Parathyroid adenoma (tissue), 2 donors: ENCODE data around the gene PLCH1.

Experiments used
- H2AFZ ChIP-seq: fragments of 300-600 bp; sonication (generic); one replicate; pipeline ENCODE4 v1.7.0; 2017; ENCODE audit warnings: antibody characterized with exemption, mild to moderate bottlenecking
- H3K27ac ChIP-seq: fragments of 300-600 bp; sonication (generic); one replicate; pipeline ENCODE4 v1.7.0; 2017
- H3K27me3 ChIP-seq: fragments of 300-600 bp; sonication (generic); one replicate; pipeline ENCODE4 v1.7.0; 2017; ENCODE audit warnings: low read length; ENCODE audit not compliant: control insufficient read depth, insufficient read depth
- H3K36me3 ChIP-seq: fragments of 300-600 bp; sonication (generic); one replicate; pipeline ENCODE4 v1.7.0; 2017; ENCODE audit warnings: low read length; ENCODE audit not compliant: control insufficient read depth, insufficient read depth
- H3K4me1 ChIP-seq: fragments of 300-600 bp; sonication (generic); one replicate; pipeline ENCODE4 v1.7.0; 2017; ENCODE audit warnings: control low read depth
- H3K4me2 ChIP-seq: fragments of 300-600 bp; sonication (generic); one replicate; pipeline ENCODE4 v1.7.0; 2017; ENCODE audit warnings: low read length
- H3K4me3 ChIP-seq: fragments of 300-600 bp; sonication (generic); one replicate; pipeline ENCODE4 v1.7.0; 2017; ENCODE audit warnings: low read depth, low read length
- H3K79me2 ChIP-seq: fragments of 300-600 bp; sonication (generic); one replicate; pipeline ENCODE4 v1.7.0; 2017; ENCODE audit warnings: control low read depth
- H3K9ac ChIP-seq: fragments of 300-600 bp; sonication (generic); one replicate; pipeline ENCODE4 v1.7.0; 2017; ENCODE audit warnings: mild to moderate bottlenecking
- H3K9me3 ChIP-seq: fragments of 300-600 bp; sonication (generic); one replicate; pipeline ENCODE4 v1.7.0; 2017; ENCODE audit warnings: low read length; ENCODE audit not compliant: control insufficient read depth
- CTCF ChIP-seq: fragments of 300-600 bp; sonication (generic); IDR thresholded peaks from one replicate; pipeline ENCODE4 v1.7.0; 2017; ENCODE audit warnings: antibody characterized with exemption, mild to moderate bottlenecking
- donor health status: primary hyperparathyroidism.

Gene PLCH1

GRCh38 chr3:155392138-155392537, 352.7 kb downstream of the PLCH1 start:
- H3K4me2 ChIP-seq: no peak overlapping the region
- no peak overlapping the region for H3K4me3 ChIP-seq
- H3K27me3 ChIP-seq: no peaks in the 10 kb centered on the region
- H2AFZ ChIP-seq: peak overlapping the region; percentile 28
- H3K4me1 ChIP-seq: peaks cover 2% of the 10 kb centered on the region
- no peaks in the 10 kb centered on the region for H3K79me2 ChIP-seq
- H3K9ac ChIP-seq: no peak overlapping the region
- H3K27ac ChIP-seq: no peak overlapping the region
- H3K36me3 ChIP-seq: no peaks in the 10 kb centered on the region
- no peak for TF ChIP-seq CTCF
- no peaks in the 10 kb centered on the region for H3K9me3 ChIP-seq

- Histone ChIP-seq H3K27ac (no peak overlapping the region), H3K36me3 (no peaks in the 10 kb centered on the region), H3K9me3 (no peaks in the 10 kb centered on the region), H3K4me1 (peaks cover 2% of the 10 kb centered on the region), H2AFZ (peak overlapping the region; percentile 9), H3K4me3 (no peak overlapping the region), H3K79me2 (no peaks in the 10 kb centered on the region), H3K9ac (no peak overlapping the region), H3K27me3 (no peaks in the 10 kb centered on the region), H3K4me2 (no peak overlapping the region)
- no peak for TF ChIP-seq CTCF
Measured at GRCh38 chr3:155391551-155391958, 353.3 kb downstream of the PLCH1 start.

GRCh38 chr3:155391104-155391503, 353.8 kb downstream of the PLCH1 start:
- Histone ChIP-seq H3K4me2 (no peak overlapping the region), H3K79me2 (no peaks in the 10 kb centered on the region), H3K4me3 (no peak overlapping the region), H3K27ac (no peak overlapping the region), H3K4me1 (peaks cover 2% of the 10 kb centered on the region), H3K9ac (no peak overlapping the region), H3K9me3 (no peaks in the 10 kb centered on the region), H2AFZ (no peak overlapping the region), H3K36me3 (no peaks in the 10 kb centered on the region), H3K27me3 (no peaks in the 10 kb centered on the region)
- TF ChIP-seq CTCF: no peak

GRCh38 chr3:155390351-155390750, 354.5 kb downstream of the PLCH1 start:
- no peak overlapping the region for H3K4me3 ChIP-seq
- no peak overlapping the region for H2AFZ ChIP-seq
- H3K4me1 ChIP-seq: peaks cover 2% of the 10 kb centered on the region
- H3K27me3 ChIP-seq: no peaks in the 10 kb centered on the region
- no peak for TF ChIP-seq CTCF
- H3K4me2 ChIP-seq: no peak overlapping the region
- H3K36me3 ChIP-seq: no peaks in the 10 kb centered on the region
- no peak overlapping the region for H3K27ac ChIP-seq
- no peaks in the 10 kb centered on the region for H3K9me3 ChIP-seq
- no peaks in the 10 kb centered on the region for H3K79me2 ChIP-seq
- H3K9ac ChIP-seq: no peak overlapping the region

- H3K4me3 ChIP-seq: no peak overlapping the region
- no peaks in the 10 kb centered on the region for H3K27me3 ChIP-seq
- no peaks in the 10 kb centered on the region for H3K79me2 ChIP-seq
- H3K4me2 ChIP-seq: no peak overlapping the region
- no peaks in the 10 kb centered on the region for H3K36me3 ChIP-seq
- no peaks in the 10 kb centered on the region for H3K9me3 ChIP-seq
- peak overlapping the region; percentile 2 for H2AFZ ChIP-seq
- no peak for TF ChIP-seq CTCF
- peaks cover 2% of the 10 kb centered on the region for H3K4me1 ChIP-seq
- H3K9ac ChIP-seq: no peak overlapping the region
- H3K27ac ChIP-seq: no peak overlapping the region
Measured at GRCh38 chr3:155388417-155388816, 356.5 kb downstream of the PLCH1 start.
